HG02884 (cell line): ENCODE data around the gene COL6A2.

Experiments
- ATAC-seq: cut with Tn5 transposase; IDR thresholded peaks from one replicate; pipeline ENCODE4 v1.9.1; 2021; ENCODE audit warnings: mild to moderate bottlenecking, moderate library complexity; ENCODE audit not compliant: unreplicated experiment

COL6A2 gene

DNA sequence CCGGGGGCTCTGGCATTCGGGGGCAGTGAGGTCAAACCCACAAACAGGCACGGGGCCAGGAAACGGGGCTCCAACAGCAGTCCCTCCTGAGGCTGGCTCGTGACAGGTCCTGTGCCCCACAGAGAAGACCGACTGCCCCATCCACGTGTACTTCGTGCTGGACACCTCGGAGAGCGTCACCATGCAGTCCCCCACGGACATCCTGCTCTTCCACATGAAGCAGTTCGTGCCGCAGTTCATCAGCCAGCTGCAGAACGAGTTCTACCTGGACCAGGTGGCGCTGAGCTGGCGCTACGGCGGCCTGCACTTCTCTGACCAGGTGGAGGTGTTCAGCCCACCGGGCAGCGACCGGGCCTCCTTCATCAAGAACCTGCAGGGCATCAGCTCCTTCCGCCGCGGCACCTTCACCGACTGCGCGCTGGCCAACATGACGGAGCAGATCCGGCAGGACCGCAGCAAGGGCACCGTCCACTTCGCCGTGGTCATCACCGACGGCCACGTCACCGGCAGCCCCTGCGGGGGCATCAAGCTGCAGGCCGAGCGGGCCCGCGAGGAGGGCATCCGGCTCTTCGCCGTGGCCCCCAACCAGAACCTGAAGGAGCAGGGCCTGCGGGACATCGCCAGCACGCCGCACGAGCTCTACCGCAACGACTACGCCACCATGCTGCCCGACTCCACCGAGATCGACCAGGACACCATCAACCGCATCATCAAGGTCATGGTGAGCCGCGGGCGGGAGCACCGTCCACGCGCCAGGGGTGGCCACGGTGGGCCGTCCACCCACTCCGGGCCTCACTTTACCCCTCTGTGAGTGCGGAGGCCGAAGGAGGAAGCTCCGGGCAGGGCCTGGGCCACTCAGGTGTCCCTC lies 14.2 kb downstream of the COL6A2 start:
- no peak for ATAC-seq

DNA sequence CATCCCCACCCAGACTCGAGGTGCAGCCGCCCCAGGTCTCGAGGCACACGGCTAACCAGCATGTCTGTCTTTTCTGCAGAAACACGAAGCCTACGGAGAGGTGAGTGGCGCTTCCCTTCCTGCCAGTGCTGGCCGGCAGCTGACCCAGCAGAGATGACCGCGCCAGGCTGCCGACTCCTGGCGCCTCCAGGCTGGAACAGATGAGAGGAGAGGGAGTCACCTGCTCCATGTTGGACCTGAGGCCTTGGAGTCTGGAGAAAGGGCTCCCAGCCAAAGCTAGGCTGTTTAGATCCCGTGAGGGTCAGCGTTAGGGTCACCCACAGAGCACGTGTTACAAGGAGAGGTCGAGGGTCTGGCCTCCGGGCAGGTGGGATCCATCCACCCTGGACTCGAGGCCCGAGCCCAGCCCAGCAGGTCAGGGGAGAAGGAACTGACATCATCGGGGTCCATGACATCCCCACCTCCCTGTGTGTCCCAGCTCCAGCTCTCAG lies 14.9 kb downstream of the COL6A2 start:
- ATAC-seq: no peak

DNA sequence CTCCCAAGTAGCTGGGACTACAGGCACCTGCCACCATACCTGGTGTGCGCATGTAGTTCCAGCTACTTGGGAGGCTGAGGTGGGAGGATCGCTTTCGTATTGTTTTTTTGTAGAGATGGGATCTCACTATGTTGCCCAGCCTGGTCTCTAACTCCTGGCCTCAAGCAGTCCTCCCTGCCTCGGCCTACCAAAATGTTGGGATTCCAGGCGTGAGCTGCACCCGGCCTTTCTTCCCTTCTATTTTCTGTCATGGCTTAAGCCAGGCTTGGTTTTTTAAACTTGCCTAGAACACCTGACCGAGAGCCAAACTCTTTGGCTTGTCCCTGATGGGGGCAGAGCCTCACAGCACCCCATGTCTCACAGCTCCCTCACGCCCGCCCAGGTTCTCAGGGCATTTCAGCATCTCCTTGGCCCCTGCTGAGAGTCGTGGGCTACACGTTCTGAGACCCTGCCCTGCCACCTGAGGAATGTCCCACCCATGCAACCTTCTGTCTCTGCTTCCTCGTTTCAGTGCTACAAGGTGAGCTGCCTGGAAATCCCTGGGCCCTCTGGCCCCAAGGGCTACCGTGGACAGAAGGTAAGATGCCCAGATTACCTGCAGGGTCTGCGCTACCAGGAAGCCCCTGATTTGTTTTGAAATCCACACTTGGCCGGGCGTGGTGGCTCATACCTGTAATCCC lies 15.7 kb downstream of the COL6A2 start:
- ATAC-seq: no peak

DNA sequence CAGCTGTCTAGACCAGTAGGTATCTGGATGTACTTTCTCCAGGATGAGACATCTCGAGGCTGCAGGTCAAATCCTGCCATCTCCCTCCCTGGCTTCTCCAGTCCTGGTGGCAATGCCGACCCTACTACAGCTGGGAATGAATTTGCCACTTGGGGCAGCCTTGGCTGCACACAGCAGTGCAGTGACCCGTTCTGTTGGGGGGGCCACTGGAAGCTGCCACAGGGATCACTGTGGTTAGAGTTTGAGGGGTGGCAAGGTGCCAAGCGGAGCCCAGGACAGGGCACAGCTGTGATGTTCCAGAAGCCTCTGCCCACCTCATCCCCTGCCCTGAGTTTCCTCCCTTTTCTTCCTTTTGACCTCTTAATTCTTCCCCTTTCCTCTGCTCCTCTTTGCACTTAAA lies 17.1 kb downstream of the COL6A2 start:
- no peak for ATAC-seq

DNA sequence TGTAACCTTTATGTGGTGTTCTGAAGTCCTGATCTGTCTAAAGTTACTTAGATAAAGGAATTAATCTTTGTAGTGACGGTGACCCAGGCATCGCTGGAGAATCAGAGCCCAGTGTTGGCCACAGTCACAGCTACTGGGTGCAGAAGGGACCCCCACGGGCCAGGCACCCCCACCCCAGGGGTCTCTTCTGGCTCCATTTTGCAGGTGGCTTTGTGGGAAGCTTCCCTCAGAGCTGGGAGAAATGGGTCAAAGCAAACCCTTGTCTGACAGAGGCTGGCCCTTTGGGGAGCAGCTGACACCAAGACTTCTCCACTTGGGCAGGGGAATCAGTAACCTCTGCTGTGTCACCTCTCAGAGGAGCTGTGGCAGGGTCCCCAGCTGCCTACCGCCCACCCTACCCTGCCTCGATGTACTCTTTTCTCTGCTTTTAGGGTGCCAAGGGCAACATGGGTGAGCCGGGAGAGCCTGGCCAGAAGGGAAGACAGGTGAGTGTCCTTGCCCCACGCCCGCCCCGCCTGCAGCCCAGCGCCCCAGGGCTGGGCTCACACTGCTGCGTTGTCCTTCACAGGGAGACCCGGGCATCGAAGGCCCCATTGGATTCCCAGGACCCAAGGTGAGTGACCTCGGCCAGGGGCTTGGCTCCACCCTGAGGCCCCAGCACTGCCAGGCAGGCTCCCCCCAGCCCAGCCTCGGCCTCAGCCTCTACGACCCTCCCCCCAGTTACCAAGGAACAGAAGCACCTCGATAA lies 17.7 kb downstream of the COL6A2 start:
- no peak for ATAC-seq

DNA sequence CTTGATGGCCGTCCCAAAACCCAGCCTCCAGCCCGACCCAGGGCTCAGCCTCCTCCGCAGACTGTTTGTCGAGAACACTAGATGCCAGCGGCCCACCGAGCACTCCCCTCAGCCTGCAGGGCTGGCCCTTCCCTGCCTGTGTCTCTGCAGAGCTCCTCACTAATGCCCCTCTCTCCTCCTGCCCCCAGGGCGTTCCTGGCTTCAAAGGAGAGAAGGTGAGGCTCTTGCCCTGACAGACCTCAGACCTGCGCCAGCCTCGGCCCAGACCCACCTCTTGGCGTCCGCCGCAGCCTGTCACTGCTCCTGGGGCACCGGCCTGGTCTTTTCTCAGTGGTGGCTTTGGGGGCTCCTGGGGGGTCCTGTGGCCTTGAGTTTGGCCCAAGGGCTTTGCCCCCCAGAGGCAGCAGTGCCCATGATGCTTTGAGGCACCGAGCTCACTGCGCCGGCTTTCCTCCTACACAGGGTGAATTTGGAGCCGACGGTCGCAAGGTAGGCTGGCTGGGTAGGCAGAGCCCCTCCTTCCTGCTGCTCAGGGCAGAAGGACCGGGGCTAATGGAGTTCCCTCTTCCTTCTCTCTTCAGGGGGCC lies 18.4 kb downstream of the COL6A2 start:
- no peak for ATAC-seq

DNA sequence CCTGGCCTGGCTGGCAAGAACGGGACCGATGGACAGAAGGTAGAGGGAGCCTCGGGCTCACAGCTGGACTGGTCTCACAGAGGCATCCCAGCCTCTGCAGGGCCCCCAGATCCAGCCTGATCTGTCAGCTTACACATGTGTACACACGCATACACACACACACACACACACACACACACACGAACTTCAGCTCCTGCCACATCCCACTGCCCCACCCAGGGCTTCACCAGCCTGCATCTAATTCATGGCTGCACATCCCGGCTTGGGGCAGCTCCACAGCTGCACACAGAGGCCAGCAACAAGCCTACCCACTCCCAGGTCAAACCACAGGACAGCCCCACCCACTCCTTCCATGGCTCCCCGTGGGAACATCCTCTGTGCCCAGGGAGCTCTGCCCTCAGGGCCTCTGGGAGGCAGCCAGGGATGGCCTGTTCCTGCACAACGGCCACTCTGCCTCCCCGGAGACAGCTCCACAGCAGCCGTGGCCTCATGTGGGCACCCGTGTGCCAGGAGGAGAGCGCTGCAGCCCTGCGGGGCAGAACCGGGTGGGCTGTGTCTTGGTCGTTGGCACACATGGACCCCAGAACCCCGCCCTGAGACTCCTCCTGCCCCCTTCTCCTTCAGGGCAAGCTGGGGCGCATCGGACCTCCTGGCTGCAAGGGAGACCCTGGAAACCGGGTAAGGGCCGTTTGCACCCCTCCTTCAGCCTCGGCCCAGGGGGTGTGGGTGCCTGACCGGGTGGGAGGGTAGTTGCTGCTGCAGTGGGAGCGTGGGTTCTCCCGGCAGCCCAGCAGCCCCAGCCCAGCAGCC lies 19.1 kb downstream of the COL6A2 start:
- no peak for ATAC-seq

DNA sequence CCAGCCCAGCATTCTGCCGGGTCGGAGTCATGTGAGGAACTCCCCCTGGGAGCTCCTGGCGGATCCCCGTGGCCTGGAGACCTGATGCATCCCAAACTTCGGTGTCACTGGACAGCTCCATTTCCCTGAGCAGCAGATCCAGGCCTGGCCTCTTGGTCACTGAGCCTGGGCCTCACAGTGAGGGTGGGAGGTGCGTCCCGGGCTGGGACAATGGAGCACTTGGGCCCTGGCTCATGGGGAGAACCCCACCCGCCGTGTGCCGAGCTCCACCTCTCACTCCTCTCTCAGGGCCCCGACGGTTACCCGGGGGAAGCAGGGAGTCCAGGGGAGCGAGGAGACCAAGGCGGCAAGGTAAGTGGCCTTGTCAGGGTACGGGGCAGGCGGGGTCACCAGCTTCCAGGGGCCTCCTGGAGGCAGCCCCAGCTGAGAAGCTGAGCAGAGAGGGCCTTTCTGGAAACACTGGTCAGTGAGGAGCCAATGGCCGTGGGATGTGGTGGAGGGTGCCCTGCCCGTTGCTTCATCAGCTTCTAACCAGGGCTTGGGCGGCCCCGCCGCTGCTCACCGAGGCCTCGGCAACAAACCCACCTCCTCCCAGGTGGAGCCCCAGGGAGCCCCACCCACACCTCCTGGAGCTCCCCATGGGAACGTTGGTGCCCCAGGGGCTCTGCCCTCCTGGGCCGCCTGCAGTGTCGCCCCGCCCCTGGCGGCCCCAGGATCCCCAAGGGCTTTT lies 19.8 kb downstream of the COL6A2 start:
- no peak for ATAC-seq

DNA sequence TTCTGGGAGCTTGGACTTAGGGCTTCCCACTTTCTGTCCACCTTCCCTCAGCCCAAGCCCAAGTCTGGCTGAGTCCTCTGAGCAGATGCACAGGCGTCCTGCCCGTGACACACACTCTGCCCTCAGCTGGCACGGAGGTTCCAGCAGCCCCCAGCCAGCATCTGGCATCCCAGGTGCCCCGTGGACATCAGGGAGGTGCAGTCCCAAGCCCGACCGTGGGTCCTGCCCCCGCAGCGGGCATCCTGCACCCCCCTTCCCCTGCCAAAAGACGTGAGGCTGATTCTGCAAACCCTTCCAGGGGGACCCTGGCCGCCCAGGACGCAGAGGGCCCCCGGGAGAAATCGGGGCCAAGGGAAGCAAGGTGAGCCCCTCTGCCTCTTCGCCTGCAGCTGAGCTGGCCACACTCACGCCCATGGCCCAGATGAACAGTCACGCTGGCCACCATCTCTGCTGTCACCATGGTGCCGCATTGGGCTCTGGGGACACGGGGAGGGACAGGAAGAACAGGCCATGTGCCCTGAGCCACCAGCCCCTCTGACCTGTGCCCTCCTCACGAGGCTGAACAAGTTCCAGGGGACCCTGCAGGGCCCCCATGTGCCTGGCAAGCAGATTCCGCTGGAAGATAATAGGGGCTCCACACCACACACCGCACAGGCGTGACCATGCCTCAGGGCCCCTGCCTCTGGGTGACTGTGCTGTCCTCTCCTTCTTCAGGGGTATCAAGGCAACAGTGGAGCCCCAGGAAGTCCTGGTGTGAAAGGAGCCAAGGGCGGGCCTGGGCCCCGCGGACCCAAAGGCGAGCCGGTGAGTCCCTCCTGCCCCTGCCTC lies 20.6 kb downstream of the COL6A2 start:
- ATAC-seq: no peak

DNA sequence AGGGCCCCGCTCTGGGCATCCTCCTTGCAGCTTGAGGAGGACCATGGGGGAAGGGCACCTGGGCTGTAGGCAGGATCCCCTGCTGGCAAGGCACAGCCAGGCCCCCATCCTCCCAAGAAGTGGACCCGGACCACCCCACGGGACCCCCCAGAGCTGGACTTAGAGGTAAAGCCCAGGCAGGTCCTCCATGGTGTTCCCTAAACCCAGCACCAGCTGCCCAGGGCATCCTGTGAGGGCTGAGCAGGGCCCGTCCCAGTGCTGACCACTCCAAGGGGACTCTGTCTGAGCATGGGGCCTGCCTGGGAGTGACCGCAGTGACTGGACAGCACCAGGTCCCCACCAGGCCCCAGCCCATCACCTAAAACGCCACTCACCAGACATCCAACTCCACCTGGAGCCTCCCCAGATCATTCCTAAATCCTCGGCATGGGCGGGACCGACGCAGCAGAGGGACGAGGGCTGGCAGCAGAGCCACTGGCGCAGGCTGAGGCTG lies 21.3 kb downstream of the COL6A2 start:
- no peak for ATAC-seq

DNA sequence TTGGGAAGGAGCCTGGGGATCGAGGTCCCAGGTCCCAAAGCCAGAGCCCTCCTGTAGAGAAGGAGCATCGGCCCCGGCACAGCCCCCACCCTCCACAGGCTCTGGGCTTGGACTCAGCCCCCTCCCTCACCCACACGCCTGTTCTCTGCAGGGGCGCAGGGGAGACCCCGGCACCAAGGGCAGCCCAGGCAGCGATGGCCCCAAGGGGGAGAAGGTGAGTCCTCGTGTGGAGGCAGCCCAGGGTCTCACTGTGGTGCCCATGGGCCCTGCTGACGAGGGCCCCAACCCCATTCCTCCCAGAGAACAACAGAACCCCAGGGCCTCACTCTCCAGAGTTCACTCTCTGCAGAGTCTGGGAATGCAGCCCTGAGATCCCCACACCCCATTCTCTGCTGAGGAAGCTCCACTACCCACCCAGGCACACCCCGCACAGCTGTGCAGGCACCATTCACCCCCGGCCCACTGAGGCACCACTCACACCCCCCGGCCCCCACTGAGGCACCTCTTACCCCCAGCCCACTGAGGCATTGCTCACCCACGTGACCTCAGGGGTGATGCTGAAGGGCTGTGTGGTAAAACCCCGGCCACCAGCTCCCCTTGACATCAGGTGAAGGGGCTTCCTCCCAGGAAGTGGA lies 21.8 kb downstream of the COL6A2 start:
- ATAC-seq: no peak

DNA sequence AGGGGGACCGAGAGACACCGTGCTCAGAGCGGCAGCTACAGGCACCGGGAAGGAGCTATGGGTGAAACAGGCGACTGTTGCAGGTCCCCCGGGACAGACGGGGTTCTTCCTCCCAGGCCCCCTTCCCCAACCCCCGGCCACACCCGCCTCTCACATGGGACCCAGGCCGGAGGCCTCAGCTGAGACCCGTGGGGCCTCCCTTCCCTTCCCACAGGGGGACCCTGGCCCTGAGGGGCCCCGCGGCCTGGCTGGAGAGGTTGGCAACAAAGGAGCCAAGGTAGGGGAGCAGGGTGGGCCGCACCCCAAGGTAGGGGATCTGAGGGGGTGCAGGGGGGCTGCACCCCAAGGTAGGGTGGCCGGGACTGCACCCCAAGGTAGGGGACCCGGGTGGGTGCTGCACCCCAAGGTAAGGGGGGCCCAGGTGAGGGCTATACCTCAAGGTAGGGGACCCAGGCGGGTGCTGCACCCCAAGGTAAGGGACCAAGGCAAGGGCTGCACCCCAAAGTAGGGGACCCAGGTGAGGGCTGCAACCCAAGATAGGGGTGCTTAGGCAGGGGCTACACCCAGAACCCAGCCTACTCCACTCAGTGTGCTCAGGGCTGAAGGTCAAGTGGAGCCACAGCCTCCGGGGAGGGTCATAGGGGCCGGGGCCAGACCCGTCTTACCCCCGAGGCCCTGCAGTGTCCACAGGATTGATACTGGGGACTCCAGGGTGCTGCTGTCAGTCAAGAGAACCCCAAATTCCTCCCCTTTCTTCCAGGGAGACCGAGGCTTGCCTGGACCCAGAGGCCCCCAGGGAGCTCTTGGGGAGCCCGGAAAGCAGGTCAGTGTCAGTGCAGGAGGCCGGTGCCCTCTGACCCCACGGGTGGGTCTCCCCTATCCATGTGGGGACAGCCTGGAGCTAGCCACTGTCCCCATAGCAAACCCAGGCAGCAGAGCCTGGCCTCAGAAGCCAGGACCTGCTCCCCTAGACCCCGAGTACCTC lies 22.7 kb downstream of the COL6A2 start:
- ATAC-seq: no peak

DNA sequence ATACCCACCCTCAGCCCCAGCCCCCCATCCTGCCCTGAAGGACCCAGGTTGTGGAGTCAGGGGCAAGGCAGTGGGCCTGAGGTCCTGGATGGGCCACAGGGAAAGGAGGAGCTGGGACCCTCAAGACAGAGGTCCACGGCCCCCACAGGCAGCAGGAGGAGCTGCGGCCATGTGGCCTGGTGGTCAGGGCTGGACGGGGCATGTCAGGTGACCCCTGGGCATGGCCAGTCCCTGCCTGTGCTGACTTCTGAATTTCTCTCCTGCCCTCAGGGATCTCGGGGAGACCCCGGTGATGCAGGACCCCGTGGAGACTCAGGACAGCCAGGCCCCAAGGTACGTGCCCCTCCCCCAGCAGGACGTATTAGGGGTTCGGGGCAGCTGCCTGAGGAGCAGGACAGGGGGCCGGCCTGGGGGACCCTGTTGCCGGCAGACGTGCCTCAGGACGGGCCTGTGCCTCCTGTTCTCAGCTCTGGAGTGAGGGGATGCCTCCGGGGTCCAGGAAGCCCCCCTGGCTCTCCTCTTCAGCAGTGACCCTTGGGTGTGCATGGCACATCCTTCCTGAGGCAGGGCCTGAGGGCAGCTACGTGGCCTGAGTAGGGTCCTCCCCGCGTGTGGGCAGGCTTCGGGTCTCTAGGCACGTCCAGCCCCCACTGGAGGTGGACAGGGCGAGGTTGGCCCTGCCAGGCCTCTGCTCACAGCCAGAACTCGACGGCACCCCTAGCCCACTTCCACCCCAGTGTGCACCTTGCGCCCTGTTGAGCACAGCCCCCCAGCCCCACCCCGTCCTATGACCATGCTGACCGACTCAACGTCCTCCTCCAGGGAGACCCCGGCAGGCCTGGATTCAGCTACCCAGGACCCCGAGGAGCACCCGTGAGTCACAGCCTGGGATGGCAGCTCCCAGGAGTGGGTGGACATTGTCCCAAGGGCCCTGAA lies 23.6 kb downstream of the COL6A2 start:
- no peak for ATAC-seq

DNA sequence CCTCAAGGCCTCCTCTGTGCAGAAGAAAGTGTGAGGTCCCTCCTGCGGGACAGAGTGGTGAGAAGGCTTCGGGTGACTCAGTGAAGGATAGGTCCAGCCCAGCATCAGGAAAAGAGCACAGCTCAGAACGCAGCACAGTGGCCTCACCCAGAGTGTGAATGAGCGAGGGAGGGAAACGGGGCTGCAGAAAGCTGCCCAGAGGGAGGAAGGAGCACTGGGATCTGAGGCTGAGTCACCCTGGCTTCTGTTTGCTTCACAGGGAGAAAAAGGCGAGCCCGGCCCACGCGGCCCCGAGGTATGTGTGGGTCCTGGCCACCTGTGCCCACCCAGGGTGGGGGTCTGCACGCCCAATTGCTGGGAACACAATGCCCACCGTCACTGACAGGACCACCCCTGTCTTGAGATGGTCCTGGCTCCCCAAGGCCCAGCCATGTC lies 24.3 kb downstream of the COL6A2 start:
- no peak for ATAC-seq

DNA sequence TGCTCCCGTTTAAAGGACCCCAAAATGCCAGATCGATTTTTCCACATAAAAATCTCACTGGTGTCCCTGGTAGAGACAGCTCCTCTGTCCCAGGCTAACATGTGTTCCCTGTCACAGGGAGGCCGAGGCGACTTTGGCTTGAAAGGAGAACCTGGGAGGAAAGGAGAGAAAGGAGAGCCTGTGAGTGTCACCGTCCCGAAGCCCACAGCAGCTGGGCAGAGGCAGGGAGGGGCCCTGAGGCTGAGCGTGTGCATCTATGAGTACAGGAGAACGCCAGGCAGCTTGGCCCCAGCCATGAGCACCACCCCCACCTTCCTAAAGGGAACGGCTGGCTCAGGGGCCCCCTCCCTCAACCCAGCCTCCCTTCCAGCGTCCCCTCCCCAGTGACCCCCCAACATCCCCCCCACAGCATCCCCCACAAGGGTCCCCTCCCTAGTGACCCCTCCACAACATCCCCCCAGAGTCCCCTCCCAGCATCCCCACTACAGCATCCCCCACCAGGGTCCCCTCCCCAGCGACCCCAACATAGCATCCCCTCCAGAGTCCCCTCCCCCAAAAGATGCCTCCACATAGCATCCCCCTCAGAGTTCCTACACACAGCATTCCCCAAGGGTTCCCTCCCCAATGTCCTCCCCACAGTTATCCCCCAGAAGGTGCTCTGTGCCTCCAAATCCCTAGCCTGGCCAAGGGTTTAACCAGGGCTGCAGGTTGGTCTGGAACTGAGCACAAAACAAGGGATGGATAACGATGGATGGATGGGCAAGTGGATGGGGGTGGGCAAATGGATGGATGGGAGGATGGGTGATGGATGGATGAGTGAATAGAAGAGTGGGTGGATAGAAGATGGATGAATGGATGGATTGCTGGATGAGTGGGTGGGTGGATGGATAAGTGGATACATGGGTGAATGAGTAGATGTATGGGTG lies 25.1 kb downstream of the COL6A2 start:
- ATAC-seq: no peak
